Vagina (tissue), 2 donors: ENCODE measurements around the gene MVD.

Source experiments
- CTCF ChIP-seq, 3 experiments: fragments of 450-650 bp in 2 of 3; fragments of 200-600 bp in 1 of 3; sonication (generic) in 1 of 3; IDR thresholded peaks; one replicate each; pipeline ENCODE4 v1.5.1; 2017 to 2019; ENCODE audit warnings: antibody characterized with exemption in 3 of 3, mild to moderate bottlenecking in 2 of 3, moderate library complexity in 2 of 3
- POLR2AphosphoS5 ChIP-seq, 2 donors: sonication (generic); formaldehyde crosslinking; IDR thresholded peaks; one replicate each; pipeline ENCODE4 v1.9.0; 2017; ENCODE audit warnings: antibody characterized with exemption in 2 of 2, mild to moderate bottlenecking in 2 of 2, low read depth in 1 of 2; ENCODE audit not compliant: insufficient read depth in 1 of 2

GRCh38 chr16:88613293-88613692, 49.6 kb downstream of the MVD start:
- TF ChIP-seq CTCF (IDR thresholded peaks at IDR 0.05): no peak
- TF ChIP-seq POLR2AphosphoS5 (IDR thresholded peaks at IDR 0.05; ENCODE audit: insufficient read depth in 1 of 2, low read depth in 1 of 2): no peak
